ENCODE data around the gene AMPH.
"Not testable (repeated sequence)": the region's sequence is repeated elsewhere in the genome, so short reads cannot be mapped to it uniquely, and the experiment has no call there.

Gene AMPH

DNA sequence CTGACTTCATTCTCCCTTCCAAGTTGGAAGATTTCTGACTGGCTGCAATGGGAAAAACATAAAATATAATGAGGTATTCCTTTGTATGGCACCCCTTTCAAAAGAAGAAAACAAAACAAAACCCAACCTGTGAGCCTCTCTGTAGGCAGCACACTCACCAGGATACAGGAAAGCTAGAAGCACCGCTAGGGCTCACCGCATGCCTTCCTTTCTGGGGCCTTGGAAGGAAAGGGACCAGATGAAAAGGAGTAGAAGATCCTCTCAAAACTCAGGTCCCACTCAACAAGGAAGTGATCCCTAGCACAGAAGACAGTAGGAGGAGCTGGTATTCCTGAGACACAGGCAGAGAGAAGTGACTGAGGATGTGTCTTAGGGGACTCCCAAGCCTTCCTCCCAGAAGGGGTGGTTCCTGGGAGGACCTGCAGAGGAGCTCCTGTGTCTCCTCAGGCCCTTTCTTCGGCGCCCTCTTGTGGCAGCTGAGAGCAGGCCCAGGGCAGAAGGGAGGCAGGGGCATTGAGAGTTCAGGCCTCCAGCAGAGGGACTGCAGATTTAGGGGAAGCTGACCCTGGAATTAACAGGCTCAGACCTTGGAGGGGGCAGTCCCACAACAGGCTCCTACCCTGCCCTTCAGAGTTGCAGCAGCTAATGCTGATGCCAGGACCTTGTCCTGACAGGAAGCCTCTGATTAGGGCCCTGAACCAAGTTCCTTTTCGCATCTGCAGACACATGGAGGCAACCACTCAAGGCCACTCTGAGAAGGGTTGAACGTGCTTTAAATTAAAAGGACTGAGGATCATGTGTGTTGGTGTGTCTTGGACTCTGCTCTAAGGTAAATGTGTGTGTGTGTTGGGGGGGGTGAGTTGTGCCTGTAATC, 285.6 kb downstream of the AMPH start:
- DNase-seq, result peak; percentile 94

DNA sequence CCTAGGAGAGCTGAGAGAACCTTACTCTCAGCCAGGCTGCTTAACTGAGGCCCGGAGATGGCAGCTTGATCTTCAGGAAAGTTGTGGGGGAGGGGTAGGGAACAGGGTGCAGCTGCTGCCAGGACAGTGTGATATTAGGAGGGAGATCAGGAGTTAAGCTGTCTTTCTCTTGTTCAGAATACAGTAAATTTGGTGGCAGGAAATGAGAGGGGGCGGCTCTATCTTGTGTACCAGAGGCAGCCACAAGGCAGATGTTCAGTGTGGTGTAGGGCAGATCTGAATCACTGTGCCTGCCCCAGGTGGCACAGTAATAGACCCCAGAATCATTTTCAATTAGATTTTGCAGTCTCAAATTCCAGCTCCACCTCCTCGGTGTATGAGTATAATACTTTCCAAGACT, 286.4 kb downstream of the AMPH start:
- DNase-seq, result not testable (repeated sequence)

DNA sequence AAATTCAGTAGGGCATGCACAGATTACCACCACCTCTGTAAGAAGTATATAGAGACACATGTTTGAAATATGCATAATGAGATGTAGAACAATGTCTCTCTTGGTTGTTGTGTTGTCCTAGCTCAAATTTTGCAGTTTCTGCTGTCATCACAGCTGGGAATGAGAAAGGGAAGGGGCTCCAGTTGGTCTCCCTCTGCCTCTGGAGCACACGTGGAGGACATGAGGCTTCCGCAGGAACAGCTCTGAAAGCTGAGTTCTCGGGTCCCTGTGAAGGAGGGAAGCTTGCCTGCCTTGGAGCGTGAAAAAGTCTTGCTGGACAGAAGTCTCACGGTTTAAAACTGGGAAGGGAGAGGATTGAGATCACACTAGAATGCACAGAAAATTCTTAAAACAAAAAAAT, 289.0 kb downstream of the AMPH start:
- not testable (repeated sequence) for DNase-seq

DNA sequence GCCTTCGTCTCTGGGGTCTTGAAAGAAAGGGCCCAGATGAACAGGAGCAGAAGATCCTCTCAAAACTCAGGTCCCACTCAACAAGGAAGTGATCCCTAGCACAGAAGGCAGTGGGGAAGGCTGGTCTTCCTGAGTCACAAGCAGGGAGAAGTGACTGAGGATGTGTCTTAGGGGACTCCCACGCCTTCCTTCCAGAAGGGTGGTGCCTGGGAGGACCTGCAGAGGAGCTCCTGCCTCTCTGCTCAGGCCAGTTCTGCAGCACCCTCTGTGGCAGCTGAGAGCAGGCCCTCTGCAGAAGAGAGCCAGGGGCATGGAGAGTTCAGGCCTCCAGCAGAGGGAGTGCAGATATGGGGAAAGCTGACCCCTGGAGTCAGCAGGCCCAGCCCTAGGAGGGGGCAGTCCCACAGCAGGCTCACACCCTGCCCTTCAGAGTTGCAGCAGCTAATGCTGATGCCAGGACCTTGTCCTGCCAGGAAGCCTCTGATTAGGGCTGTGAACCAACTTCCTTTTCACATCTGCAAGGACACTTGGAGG, 289.9 kb downstream of the AMPH start:
- DNase-seq, result peak; percentile 94

DNA sequence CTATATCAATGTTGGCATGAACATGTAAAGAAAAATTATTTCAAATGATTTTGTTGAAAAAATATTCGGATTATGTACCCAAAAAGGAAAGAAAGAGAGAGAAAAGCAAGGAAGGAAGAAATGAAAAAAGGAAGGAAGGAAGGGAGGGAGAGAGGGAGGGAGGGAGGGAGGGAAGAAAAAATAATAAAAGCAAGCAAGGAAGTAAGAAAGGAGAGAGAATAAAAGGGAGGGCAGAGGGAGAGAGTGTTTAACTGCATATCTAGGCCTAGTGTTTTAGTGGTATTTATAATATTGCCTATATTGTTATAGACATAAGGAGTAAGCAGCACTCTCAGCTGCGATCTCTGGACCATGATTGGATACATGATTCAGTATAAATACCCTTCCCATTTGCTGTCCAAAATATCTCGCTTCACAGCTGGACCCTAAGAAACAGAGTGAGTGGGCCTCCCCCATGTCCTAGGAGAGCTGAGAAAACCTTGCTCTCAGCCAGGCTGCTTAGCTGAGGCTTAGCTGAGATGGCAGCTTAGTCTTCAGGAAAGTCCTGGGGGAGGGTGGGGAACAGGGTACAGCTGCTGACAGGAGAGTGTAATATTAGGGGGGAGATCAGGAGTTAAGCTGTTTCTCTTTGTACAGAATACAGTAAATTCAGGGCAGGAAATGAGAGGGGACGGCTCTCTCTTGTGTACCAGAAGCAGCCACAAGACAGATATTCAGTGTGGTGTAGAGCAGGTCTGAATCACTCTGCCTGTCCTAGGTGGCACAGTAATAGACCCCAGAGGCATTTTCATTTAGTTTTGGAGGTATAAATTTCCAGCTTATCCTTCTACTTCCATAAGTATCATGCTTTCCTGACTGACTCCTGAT, 291.0 kb downstream of the AMPH start:
- no peak for DNase-seq

DNA sequence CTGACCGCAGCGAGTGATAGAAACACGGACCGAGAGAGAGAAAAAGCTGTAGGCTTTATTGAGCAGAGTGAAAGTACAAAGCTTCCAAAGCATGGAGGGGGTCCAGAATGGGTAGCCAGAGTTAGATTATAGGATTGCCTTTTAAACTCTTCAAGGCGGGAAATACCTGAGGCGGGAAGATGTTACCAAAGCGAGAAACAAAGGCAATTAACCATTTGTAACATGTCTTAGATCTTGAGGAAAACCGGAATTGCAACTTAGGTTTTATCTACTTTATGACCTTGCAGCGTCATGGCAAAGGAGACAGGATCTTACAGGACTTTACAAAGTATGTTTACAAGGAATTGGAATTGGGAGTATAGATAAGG, 295.0 kb downstream of the AMPH start:
- DNase-seq, result not testable (repeated sequence)

DNA sequence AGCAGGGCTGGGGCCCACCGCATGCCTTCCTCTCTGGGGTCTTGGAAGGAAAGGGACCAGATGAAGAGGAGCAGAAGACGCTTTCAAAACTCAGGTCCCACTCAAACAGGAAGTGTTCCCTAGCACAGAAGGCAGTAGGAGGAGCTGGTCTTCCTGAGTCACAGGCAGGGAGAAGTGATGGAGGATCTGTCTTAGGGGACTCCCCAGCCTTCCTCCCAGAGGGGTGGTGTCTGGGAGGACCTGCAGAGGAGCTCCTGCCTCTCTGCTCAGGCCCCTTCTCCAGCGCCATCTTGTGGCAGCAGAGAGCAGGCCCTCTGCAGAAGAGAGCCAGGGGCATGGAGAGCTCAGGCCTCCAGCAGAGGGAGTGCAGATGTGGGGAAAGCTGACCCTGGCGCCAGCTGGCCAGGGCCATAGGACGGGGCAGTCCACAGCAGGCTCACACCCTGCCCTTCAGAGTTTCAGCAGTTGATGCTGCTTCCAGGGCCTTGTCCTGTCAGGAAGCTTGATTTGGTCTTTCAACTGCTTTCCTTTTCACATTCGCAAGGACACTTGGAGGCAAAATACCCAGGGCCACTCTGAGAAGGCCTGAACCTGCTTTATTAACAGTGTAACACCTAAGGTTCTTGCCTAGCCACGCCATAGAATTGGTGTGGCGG, 295.6 kb downstream of the AMPH start:
- peak; percentile 97 for DNase-seq

DNA sequence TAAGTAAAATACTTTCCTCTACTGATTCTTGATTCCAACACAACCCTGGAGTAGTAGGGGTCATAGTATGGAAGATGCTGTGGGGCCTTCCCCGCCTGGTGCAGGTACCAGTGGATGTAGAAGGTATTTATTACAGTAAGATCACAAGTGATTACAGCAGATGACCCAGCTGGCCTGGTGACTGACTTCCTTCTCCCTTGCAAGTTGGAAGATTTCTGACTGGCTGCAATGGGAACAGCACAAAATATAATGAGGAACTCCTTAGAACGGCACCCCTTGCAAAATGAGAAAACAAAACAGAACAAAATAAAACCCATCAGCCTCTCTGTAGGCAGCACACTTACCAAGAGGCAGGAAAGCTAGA, 296.1 kb downstream of the AMPH start:
- no peak for DNase-seq

DNA sequence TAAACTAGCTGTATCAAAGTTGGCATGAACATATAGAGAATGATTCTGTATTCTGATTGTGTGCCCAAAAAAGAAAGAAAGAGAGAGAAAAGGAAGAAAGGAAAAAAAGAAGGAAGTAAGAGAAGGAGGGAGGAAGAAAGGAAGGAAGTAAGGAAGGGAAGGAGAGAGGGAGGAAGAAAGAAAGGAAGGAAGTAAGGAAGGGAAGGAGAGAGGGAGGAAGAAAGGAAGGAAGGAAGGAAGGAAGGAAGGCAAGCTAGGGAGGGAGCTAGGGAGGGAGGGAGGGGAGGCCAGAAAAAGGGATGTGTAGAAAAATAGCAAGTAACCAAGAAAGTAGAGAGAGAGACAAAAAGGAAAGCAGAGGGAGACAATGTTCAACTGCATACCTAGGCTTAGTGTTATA, 297.0 kb downstream of the AMPH start:
- no peak for DNase-seq

Measured in islet precursor cell (in vitro differentiated cells).